Prostate gland (tissue), 2 donors: ENCODE measurements around the gene HMHB1. TPM values are rescaled to one million over a fixed set of nuclear protein-coding genes. Genes with fewer than 3 reads are reported as not detected.
A peak's percentile ranks its signal among the peaks of the same experiment; 100 is the strongest.
"Not testable (repeated sequence)": the region's sequence is repeated elsewhere in the genome, so short reads cannot be mapped to it uniquely, and the experiment has no call there.

Experiments used
- DNase-seq: peaks from one replicate; pipeline ENCODE4 v3.0.0-alpha.2; 2019; ENCODE audit warnings: low spot score
- H3K27ac ChIP-seq, 2 donors: fragments of 200-600 bp; sonication (generic); 2 replicates each; pipeline ENCODE4 v1.5.1; 2017 to 2019
- H3K27me3 ChIP-seq: fragments of 200-600 bp; sonication (generic); replicated peaks from 2 replicates; pipeline ENCODE4 v1.5.1; 2019; ENCODE audit not compliant: insufficient read depth
- H3K36me3 ChIP-seq, 2 donors: fragments of 200-600 bp; sonication (generic); 1 replicate in 1 of 2; 2 replicates in 1 of 2; pipeline versions ENCODE4 v1.5.1 to v1.8.1; 2017 to 2019
- H3K4me1 ChIP-seq: fragments of 200-600 bp; sonication (generic); replicated peaks from 2 replicates; pipeline ENCODE4 v1.5.1; 2019
- H3K4me3 ChIP-seq, 2 donors: fragments of 200-600 bp; sonication (generic); 2 replicates each; pipeline ENCODE4 v1.5.1; 2017 to 2019
- H3K9me3 ChIP-seq: fragments of 200-600 bp; sonication (generic); 2 replicates; pipeline ENCODE4 v1.5.1; 2017
- CTCF ChIP-seq, 4 experiments: fragments of 200-600 bp in 2 of 4; fragments of 450-650 bp in 2 of 4; sonication (generic) in 2 of 4; IDR thresholded peaks; 1 replicate in 3 of 4; 2 replicates in 1 of 4; pipeline ENCODE4 v1.5.1; 2016 to 2019; ENCODE audit warnings: antibody characterized with exemption in 4 of 4, mild to moderate bottlenecking in 2 of 4, moderate library complexity in 2 of 4
- POLR2A ChIP-seq: fragments of 450-650 bp; IDR thresholded peaks from one replicate; pipeline ENCODE4 v1.6.1; 2016; ENCODE audit warnings: antibody characterized with exemption, mild to moderate bottlenecking
- POLR2AphosphoS5 ChIP-seq: sonication (generic); formaldehyde crosslinking; IDR thresholded peaks from one replicate; pipeline ENCODE4 v1.6.1; 2017; ENCODE audit warnings: antibody characterized with exemption
- WGBS: methylation state at CpG from one replicate; pipeline ENCODE4 v1.1.5; 2018; 5-methylcytosine and 5-hydroxymethylcytosine counted together
- intact Hi-C: fragments of 100-400 bp; cut with DNase I; formaldehyde crosslinking; loops from one replicate; pipeline ENCODE4 v1.14.2; 2022
- total RNA-seq, 2 donors: library from RNA; depleted of rRNA; stranded (reverse); fragments of >200 nt; gene quantifications; one replicate each; pipeline ENCODE4 v1.1.0, GENCODE V29; 2016

Gene HMHB1
- total RNA-seq, 2 donors from 2014 or later: not detected

DNA sequence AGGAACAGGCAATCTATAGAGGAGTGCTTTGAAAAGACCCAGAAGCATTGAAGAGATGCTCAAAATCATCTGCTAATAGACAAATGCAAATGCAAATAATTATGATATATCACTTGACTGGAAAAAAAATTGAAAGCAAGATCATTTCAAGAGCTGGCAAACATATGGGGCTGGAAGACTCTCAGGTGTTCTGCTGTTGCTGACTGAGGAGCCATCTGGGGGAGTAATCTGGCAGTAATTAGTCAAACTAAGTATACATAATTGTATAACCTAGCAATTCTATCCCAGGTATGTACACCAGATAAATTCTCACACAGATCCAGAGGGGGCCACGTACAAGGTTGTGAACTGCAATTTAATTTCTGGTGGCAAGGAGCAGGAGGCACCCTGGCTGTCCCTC lies 4.6 kb upstream of the HMHB1 start:
- TF ChIP-seq CTCF (IDR thresholded peaks at IDR 0.05): no peak
- no peak for TF ChIP-seq POLR2AphosphoS5
- no peak for TF ChIP-seq POLR2A
- Histone ChIP-seq H3K27me3 (no peaks in the 10 kb centered on the region), H3K4me3 (no peak overlapping the region), H3K27ac (no peak overlapping the region), H3K36me3 (no peaks in the 10 kb centered on the region), H3K9me3 (no peaks in the 10 kb centered on the region), H3K4me1 (no peaks in the 10 kb centered on the region)
- no peak for DNase-seq
- intact Hi-C loops: no loop called here
- WGBS: 94% methylated on average over 1 of the region's 1 CpG

- WGBS: 94% methylated on average over 4 of the region's 4 CpGs
- H3K27ac ChIP-seq, H3K4me1 ChIP-seq, H3K4me3 ChIP-seq, H3K27me3 ChIP-seq, H3K36me3 ChIP-seq, DNase-seq, intact Hi-C loops, H3K9me3 ChIP-seq: not testable (repeated sequence)
These were observed 4.4 kb downstream of the HMHB1 start for GRCh38 chr5:143816370-143816769.

- TF ChIP-seq POLR2AphosphoS5: no peak
- TF ChIP-seq POLR2A: no peak
- TF ChIP-seq CTCF (IDR thresholded peaks at IDR 0.05): no peak
- Histone ChIP-seq H3K27me3 (no peaks in the 10 kb centered on the region), H3K4me1 (no peaks in the 10 kb centered on the region), H3K27ac (no peak overlapping the region), H3K9me3 (no peaks in the 10 kb centered on the region), H3K4me3 (no peak overlapping the region), H3K36me3 (no peaks in the 10 kb centered on the region)
- DNase-seq: no peak
- intact Hi-C loops: loop anchor here (5.0 to 10.0 kb wide), 2 partner anchors 715 to 802 kb away; no protein-coding TSS in a partner anchor
These were observed 7.8 kb downstream of the HMHB1 start for GRCh38 chr5:143819716-143820115.

GRCh38 chr5:143820451-143820850 lies 8.5 kb downstream of the HMHB1 start:
- no peak overlapping the region for H3K4me3 ChIP-seq
- H3K9me3 ChIP-seq: no peaks in the 10 kb centered on the region
- H3K36me3 ChIP-seq: no peaks in the 10 kb centered on the region
- 84% methylated on average over 2 of the region's 2 CpGs for WGBS
- no peak for DNase-seq
- no peak overlapping the region for H3K27ac ChIP-seq
- no peaks in the 10 kb centered on the region for H3K4me1 ChIP-seq
- no peaks in the 10 kb centered on the region for H3K27me3 ChIP-seq
- intact Hi-C loops: loop anchor here (5.0 to 10.0 kb wide), 2 partner anchors 716 to 803 kb away; no protein-coding TSS in a partner anchor
- TF ChIP-seq CTCF (IDR thresholded peaks at IDR 0.05): no peak
- no peak for TF ChIP-seq POLR2AphosphoS5
- no peak for TF ChIP-seq POLR2A

- DNase-seq: peak; percentile 75
- intact Hi-C loops: loop anchor here (5.0 to 10.0 kb wide), 4 partner anchors 418 to 903 kb away; no protein-coding TSS in a partner anchor
- no peaks in the 10 kb centered on the region for H3K4me1 ChIP-seq
- H3K9me3 ChIP-seq: no peaks in the 10 kb centered on the region
- H3K36me3 ChIP-seq: no peaks in the 10 kb centered on the region
- TF ChIP-seq CTCF (IDR thresholded peaks at IDR 0.05): peak; percentile 76 to 95 (median 88)
- TF ChIP-seq POLR2AphosphoS5: peak; percentile 25
- TF ChIP-seq POLR2A: no peak
- H3K27ac ChIP-seq: no peak overlapping the region
- no peak overlapping the region for H3K4me3 ChIP-seq
- WGBS: 51% methylated on average over 8 of the region's 8 CpGs
- H3K27me3 ChIP-seq: no peaks in the 10 kb centered on the region
These were observed 13.1 kb downstream of the HMHB1 start for GRCh38 chr5:143824851-143825720.
